Upper lobe of right lung (tissue), 1 donor: ENCODE results near the gene CDKN2B. TPM values are rescaled to one million over a fixed set of nuclear protein-coding genes. Genes with fewer than 3 reads are reported as not detected.

Source experiments
- ATAC-seq: fragments of 200-7000 bp; cut with Tn5 transposase; one replicate; pipeline ENCODE4 v1.9.1; 2020; ENCODE audit warnings: mild to moderate bottlenecking, moderate library complexity
- DNase-seq: peaks from one replicate; pipeline ENCODE4 v3.0.0-alpha.2; 2020
- H3K27ac ChIP-seq: fragments of 200-600 bp; one replicate; pipeline ENCODE4 v1.8.0; 2022
- H3K27me3 ChIP-seq: fragments of 200-600 bp; one replicate; pipeline ENCODE4 v1.8.0; 2022; ENCODE audit warnings: mild to moderate bottlenecking
- H3K36me3 ChIP-seq: fragments of 200-600 bp; one replicate; pipeline ENCODE4 v1.8.0; 2022
- H3K4me1 ChIP-seq: fragments of 200-600 bp; one replicate; pipeline ENCODE4 v1.8.0; 2022
- H3K4me3 ChIP-seq: fragments of 200-600 bp; one replicate; pipeline ENCODE4 v1.8.0; 2022; ENCODE audit warnings: mild to moderate bottlenecking
- H3K9me3 ChIP-seq: fragments of 200-600 bp; one replicate; pipeline ENCODE4 v1.8.0; 2022
- intact Hi-C: fragments of 100-400 bp; cut with DNase I; formaldehyde crosslinking; loops from one replicate; pipeline ENCODE4 v1.11.0; 2022
- total RNA-seq: library from RNA; stranded (reverse); fragmentation: NEBNext Ultra II Directional; extraction: Animal tissue kit (Norgen Biotek cat#: 25700); gene quantifications from one replicate; pipeline ENCODE4 v1.2.1, GENCODE V29; 2021
- TF ChIP-seq, protein P1 (sequence below): fragments of 200-600 bp; IDR thresholded peaks from one replicate; pipeline ENCODE4 v1.8.0; 2022; ENCODE audit warnings: antibody characterized with exemption
- donor health status: DM: no; HTN: yes; CAD: no; lungs with severe emphysema.

Gene CDKN2B
- total RNA-seq, 1 donor from 2014 or later: 31.3 TPM

DNA sequence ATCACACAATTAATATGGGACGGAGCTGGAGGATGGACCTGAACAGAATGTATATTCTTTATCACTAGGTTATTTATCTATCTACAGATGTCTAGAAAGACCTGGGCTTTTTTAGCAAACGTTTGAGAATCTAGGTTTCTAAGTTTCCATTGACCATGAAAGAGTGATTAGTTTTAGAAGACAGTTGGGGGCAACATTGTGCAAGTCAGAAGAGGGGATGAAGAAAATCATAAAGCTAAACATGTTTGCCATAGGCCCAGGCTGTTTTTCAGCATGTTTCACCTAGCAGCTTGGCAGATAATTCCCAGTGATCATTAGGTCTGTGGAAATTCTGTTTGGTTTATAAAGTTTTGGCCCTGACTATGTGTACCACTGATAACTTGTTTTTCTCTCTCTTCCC, 44.1 kb upstream of the CDKN2B start:
- no peak for ATAC-seq
- intact Hi-C loops: no loop called here
- no peaks in the 10 kb centered on the region for H3K9me3 ChIP-seq
- TF ChIP-seq, protein P1, sequence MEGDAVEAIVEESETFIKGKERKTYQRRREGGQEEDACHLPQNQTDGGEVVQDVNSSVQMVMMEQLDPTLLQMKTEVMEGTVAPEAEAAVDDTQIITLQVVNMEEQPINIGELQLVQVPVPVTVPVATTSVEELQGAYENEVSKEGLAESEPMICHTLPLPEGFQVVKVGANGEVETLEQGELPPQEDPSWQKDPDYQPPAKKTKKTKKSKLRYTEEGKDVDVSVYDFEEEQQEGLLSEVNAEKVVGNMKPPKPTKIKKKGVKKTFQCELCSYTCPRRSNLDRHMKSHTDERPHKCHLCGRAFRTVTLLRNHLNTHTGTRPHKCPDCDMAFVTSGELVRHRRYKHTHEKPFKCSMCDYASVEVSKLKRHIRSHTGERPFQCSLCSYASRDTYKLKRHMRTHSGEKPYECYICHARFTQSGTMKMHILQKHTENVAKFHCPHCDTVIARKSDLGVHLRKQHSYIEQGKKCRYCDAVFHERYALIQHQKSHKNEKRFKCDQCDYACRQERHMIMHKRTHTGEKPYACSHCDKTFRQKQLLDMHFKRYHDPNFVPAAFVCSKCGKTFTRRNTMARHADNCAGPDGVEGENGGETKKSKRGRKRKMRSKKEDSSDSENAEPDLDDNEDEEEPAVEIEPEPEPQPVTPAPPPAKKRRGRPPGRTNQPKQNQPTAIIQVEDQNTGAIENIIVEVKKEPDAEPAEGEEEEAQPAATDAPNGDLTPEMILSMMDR: no peak
- no peak for DNase-seq
- H3K36me3 ChIP-seq: no peaks in the 10 kb centered on the region
- no peak overlapping the region for H3K4me3 ChIP-seq
- H3K27me3 ChIP-seq: no peaks in the 10 kb centered on the region
- H3K4me1 ChIP-seq: no peaks in the 10 kb centered on the region
- H3K27ac ChIP-seq: no peak overlapping the region

DNA sequence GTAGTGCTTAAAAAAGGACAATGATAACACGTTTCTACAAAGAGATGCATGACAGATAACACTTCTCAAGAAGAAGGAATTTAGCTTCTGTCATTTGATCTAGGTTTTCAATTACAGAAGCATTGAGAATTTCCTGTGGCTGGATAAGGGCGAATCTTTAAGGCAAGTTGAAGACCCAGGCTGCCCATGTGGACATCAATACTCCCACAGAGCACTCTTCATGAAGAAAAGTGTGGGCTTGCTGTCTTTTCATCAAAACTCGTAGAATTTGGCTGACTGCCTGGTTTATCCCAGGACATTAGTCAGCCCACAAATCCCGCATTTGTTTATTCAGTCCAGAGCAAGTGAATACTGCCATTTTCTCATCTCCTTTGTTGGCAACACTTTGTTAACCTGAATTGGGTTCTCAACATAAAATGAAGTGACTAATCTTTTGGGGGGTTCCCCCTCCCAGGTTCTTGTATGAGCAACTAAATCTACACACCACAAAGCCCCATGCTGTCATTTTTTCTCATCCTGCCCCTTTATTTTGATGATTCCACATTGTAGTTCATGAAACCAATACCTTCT, 43.4 kb upstream of the CDKN2B start:
- H3K4me3 ChIP-seq: no peak overlapping the region
- TF ChIP-seq, protein P1: no peak
- no peak for ATAC-seq
- no peaks in the 10 kb centered on the region for H3K27me3 ChIP-seq
- H3K27ac ChIP-seq: no peak overlapping the region
- no peaks in the 10 kb centered on the region for H3K9me3 ChIP-seq
- no peaks in the 10 kb centered on the region for H3K36me3 ChIP-seq
- no peaks in the 10 kb centered on the region for H3K4me1 ChIP-seq
- intact Hi-C loops: no loop called here
- DNase-seq: no peak

DNA sequence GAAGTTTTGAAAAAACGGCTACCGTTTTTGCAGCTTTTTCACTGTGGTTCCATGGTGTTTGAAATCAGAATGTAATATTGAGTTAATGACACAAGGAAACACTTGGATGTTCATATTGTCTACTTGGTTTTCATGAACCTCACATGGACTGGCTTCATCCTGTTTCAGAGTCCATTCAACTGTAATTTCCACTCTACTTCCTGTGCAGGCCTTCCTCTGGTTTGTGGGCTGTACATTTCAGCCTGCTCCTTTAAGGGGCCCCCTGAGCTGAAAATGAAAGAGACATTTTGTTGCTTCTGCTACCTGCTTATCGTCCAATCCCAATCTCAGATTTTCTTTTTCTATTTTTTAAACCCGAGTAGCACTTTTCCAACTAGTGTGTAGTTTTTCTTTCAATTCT, 41.8 kb upstream of the CDKN2B start:
- Histone ChIP-seq H3K36me3 (no peaks in the 10 kb centered on the region), H3K4me3 (no peak overlapping the region), H3K27me3 (no peaks in the 10 kb centered on the region), H3K9me3 (no peaks in the 10 kb centered on the region), H3K27ac (no peak overlapping the region), H3K4me1 (no peaks in the 10 kb centered on the region)
- intact Hi-C loops: no loop called here
- ATAC-seq (no peak), DNase-seq (no peak)
- TF ChIP-seq, protein P1: no peak

DNA sequence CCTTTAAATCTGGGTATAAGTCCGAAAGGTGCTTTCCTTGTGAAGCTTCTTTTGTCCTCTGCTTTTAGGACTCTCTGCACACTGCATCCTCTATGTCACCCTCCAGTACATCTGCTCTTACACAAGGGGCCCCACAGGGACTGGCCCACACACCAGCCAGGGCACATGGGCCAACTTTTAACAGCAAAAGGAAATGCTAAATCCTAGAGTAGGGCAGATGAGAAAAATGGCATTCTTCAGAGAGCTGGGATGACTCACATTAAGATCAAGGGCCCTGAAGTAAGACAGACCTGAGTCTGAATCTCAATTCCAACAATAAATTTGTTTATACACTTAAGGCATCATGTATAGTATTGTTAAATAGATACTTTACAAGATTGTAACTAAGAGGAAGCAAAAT, 40.3 kb upstream of the CDKN2B start:
- Histone ChIP-seq H3K4me1 (no peaks in the 10 kb centered on the region), H3K27me3 (no peaks in the 10 kb centered on the region), H3K36me3 (no peaks in the 10 kb centered on the region), H3K27ac (no peak overlapping the region), H3K4me3 (no peak overlapping the region), H3K9me3 (no peaks in the 10 kb centered on the region)
- no peak for DNase-seq
- TF ChIP-seq, protein P1: no peak
- no peak for ATAC-seq
- intact Hi-C loops: no loop called here

DNA sequence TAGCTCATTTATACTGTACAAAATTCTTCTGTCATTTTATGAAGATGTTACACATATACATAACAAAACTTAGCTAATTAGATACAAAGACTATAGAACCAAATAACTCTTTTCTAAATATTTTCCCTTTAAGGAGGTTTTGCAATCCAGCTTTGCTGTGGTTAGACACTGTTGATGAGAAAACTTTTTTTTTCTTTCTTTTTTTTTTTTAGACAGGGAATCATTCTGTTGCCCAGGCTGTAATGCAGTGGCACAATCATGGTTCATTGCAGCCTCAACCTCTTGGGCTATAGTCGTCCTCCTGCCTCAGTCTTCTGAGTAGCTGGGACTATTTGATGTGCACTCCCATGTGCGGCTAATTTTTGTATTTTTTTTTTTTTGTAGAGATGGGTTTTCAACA, 38.5 kb upstream of the CDKN2B start:
- intact Hi-C loops: no loop called here
- H3K4me3 ChIP-seq: no peak overlapping the region

More for the DNA sequence above, 38.5 kb upstream of the CDKN2B start:
- DNase-seq: no peak
- ATAC-seq: no peak
- no peaks in the 10 kb centered on the region for H3K9me3 ChIP-seq
- no peaks in the 10 kb centered on the region for H3K27me3 ChIP-seq
- no peaks in the 10 kb centered on the region for H3K4me1 ChIP-seq
- H3K27ac ChIP-seq: no peak overlapping the region
- TF ChIP-seq, protein P1: no peak
- no peaks in the 10 kb centered on the region for H3K36me3 ChIP-seq
